Mucosa of rectum (tissue), 2 donors: ENCODE measurements around the gene CCDC167.

ENCODE experiments used
- H3K27ac ChIP-seq, 2 donors: one replicate each; pipeline ENCODE4 v1.7.0; 2013; ENCODE audit warnings: inconsistent platforms in 2 of 2, low read depth in 2 of 2, low read length in 2 of 2
- H3K27me3 ChIP-seq, 2 donors: one replicate each; pipeline ENCODE4 v1.7.0; 2013; ENCODE audit warnings: low read length in 2 of 2; ENCODE audit not compliant: control insufficient read depth in 2 of 2, insufficient read depth in 2 of 2
- H3K36me3 ChIP-seq, 2 donors: one replicate each; pipeline ENCODE4 v1.7.0; 2013; ENCODE audit warnings: low read length in 2 of 2; ENCODE audit not compliant: control insufficient read depth in 2 of 2, insufficient read depth in 2 of 2
- H3K4me1 ChIP-seq, 2 donors: one replicate each; pipeline ENCODE4 v1.7.0; 2013; ENCODE audit warnings: low read length in 2 of 2, mild to moderate bottlenecking in 1 of 2; ENCODE audit not compliant: control insufficient read depth in 2 of 2, insufficient read depth in 2 of 2
- H3K4me3 ChIP-seq, 2 donors: one replicate each; pipeline ENCODE4 v1.7.0; 2013; ENCODE audit warnings: low read length in 2 of 2
- H3K9ac ChIP-seq, 2 donors: one replicate each; pipeline ENCODE4 v1.7.0; 2013; ENCODE audit warnings: low read length in 2 of 2, low read depth in 1 of 2, mild to moderate bottlenecking in 1 of 2
- H3K9me3 ChIP-seq, 2 donors: one replicate each; pipeline ENCODE4 v1.7.0; 2013; ENCODE audit warnings: low read length in 2 of 2; ENCODE audit not compliant: control insufficient read depth in 2 of 2
- donor health status: healthy.
- donor health status: Normal muscosa, but diverticular disease.

The CCDC167 gene

GRCh38 chr6:37491171-37491829 lies 8.4 kb downstream of the CCDC167 start:
- H3K9ac ChIP-seq, result no peak overlapping the region
- no peak overlapping the region for H3K4me3 ChIP-seq
- H3K4me1 ChIP-seq, result no peaks in the 10 kb centered on the region
- H3K27me3 ChIP-seq, result no peaks in the 10 kb centered on the region
- no peak overlapping the region for H3K27ac ChIP-seq
- no peaks in the 10 kb centered on the region for H3K36me3 ChIP-seq
- no peaks in the 10 kb centered on the region for H3K9me3 ChIP-seq

- H3K9ac ChIP-seq, result no peak overlapping the region
- H3K4me1 ChIP-seq, result no peaks in the 10 kb centered on the region
- no peaks in the 10 kb centered on the region for H3K36me3 ChIP-seq
- no peaks in the 10 kb centered on the region for H3K9me3 ChIP-seq
- no peak overlapping the region for H3K27ac ChIP-seq
- no peak overlapping the region for H3K4me3 ChIP-seq
- no peaks in the 10 kb centered on the region for H3K27me3 ChIP-seq
Measured at GRCh38 chr6:37490536-37491170, 9.0 kb downstream of the CCDC167 start.

- no peaks in the 10 kb centered on the region for H3K36me3 ChIP-seq
- H3K9ac ChIP-seq, result no peak overlapping the region
- no peak overlapping the region for H3K4me3 ChIP-seq
- no peaks in the 10 kb centered on the region for H3K9me3 ChIP-seq
- no peak overlapping the region for H3K27ac ChIP-seq
- no peaks in the 10 kb centered on the region for H3K27me3 ChIP-seq
- H3K4me1 ChIP-seq, result no peaks in the 10 kb centered on the region
Measured at GRCh38 chr6:37489697-37490336, 9.9 kb downstream of the CCDC167 start.

- Histone ChIP-seq H3K27ac (no peak overlapping the region), H3K36me3 (peaks cover 0 to 3% of the 10 kb centered on the region in 2 donors), H3K9ac (no peak overlapping the region), H3K27me3 (no peaks in the 10 kb centered on the region), H3K9me3 (no peaks in the 10 kb centered on the region), H3K4me1 (no peaks in the 10 kb centered on the region), H3K4me3 (no peak overlapping the region)
Measured at GRCh38 chr6:37488476-37488875, 11.2 kb downstream of the CCDC167 start.

GRCh38 chr6:37487591-37488380 lies 11.9 kb downstream of the CCDC167 start:
- H3K27ac ChIP-seq, result no peak overlapping the region
- H3K9me3 ChIP-seq, result no peaks in the 10 kb centered on the region
- H3K27me3 ChIP-seq, result no peaks in the 10 kb centered on the region
- H3K36me3 ChIP-seq, result peaks cover 0 to 10% of the 10 kb centered on the region in 2 donors
- H3K9ac ChIP-seq, result no peak overlapping the region
- no peak overlapping the region for H3K4me3 ChIP-seq
- H3K4me1 ChIP-seq, result no peaks in the 10 kb centered on the region

- Histone ChIP-seq H3K27ac (no peak overlapping the region), H3K9ac (no peak overlapping the region), H3K9me3 (no peaks in the 10 kb centered on the region), H3K27me3 (no peaks in the 10 kb centered on the region), H3K36me3 (peaks cover 6 to 19% of the 10 kb centered on the region in 2 donors), H3K4me3 (no peak overlapping the region), H3K4me1 (no peaks in the 10 kb centered on the region)
Measured at GRCh38 chr6:37486121-37486839, 13.4 kb downstream of the CCDC167 start.

GRCh38 chr6:37485291-37485702 lies 14.4 kb downstream of the CCDC167 start:
- Histone ChIP-seq H3K27ac (no peak overlapping the region), H3K9me3 (no peaks in the 10 kb centered on the region), H3K36me3 (peaks cover 7 to 27% of the 10 kb centered on the region in 2 donors), H3K4me1 (no peaks in the 10 kb centered on the region), H3K4me3 (no peak overlapping the region), H3K9ac (no peak overlapping the region), H3K27me3 (no peaks in the 10 kb centered on the region)

GRCh38 chr6:37484786-37485170 lies 14.9 kb downstream of the CCDC167 start:
- no peak overlapping the region for H3K27ac ChIP-seq
- no peak overlapping the region for H3K4me3 ChIP-seq
- H3K9ac ChIP-seq, result no peak overlapping the region
- peaks cover 11 to 32% of the 10 kb centered on the region in 2 donors for H3K36me3 ChIP-seq
- H3K4me1 ChIP-seq, result no peaks in the 10 kb centered on the region
- H3K9me3 ChIP-seq, result no peaks in the 10 kb centered on the region
- H3K27me3 ChIP-seq, result no peaks in the 10 kb centered on the region

- H3K9me3 ChIP-seq, result no peaks in the 10 kb centered on the region
- H3K4me3 ChIP-seq, result no peak overlapping the region
- peaks cover 17 to 37% of the 10 kb centered on the region in 2 donors for H3K36me3 ChIP-seq
- no peak overlapping the region for H3K27ac ChIP-seq
- no peaks in the 10 kb centered on the region for H3K4me1 ChIP-seq
- no peak overlapping the region for H3K9ac ChIP-seq
- H3K27me3 ChIP-seq, result no peaks in the 10 kb centered on the region
Measured at GRCh38 chr6:37483917-37484785, 15.5 kb downstream of the CCDC167 start.
